Panc1 (cell line): ENCODE data around the gene MIOS. TPM values are rescaled to one million over a fixed set of nuclear protein-coding genes. Genes with fewer than 3 reads are reported as not detected.

ENCODE experiments used
- ATAC-seq: fragments of 200-7000 bp; cut with Tn5 transposase; 2 replicates; pipeline ENCODE4 v1.9.1; 2020; ENCODE audit warnings: mild to moderate bottlenecking, moderate library complexity
- BruUV-seq: library from RNA; stranded (reverse); fragments of 400-500 nt; replicated peaks from 2 replicates; lab custom pipeline; 2021; lab: Mats Ljungman, UMichigan
- CTCF ChIA-PET: fragments of 300-600 bp; sonication (Branson Sonifier 250); formaldehyde crosslinking; loops from one replicate; lab custom pipeline; 2022; ENCODE audit warnings: antibody characterized with exemption; lab: Charles Lee
- POLR2A ChIA-PET: fragments of 300-600 bp; sonication (Branson Sonifier 250); formaldehyde crosslinking; loops from one replicate; lab custom pipeline; 2022; ENCODE audit warnings: antibody characterized with exemption; lab: Charles Lee
- DNase-seq: peaks from one replicate; pipeline ENCODE4 v3.0.0-alpha.2; 2010; ENCODE audit warnings: low read depth, low spot score
- H3K27ac ChIP-seq: 2 replicates; pipeline ENCODE4 v1.5.1; 2011; ENCODE audit warnings: mild to moderate bottlenecking, low read length, inconsistent platforms
- H3K27me3 ChIP-seq: fragments of 200-500 bp; sonication (Bioruptor generic); 2 replicates; pipeline ENCODE4 v1.6.0; 2014; ENCODE audit warnings: low read length, inconsistent platforms; ENCODE audit not compliant: control insufficient read depth, insufficient read depth
- H3K36me3 ChIP-seq: fragments of 200-500 bp; sonication (Bioruptor generic); 2 replicates; pipeline ENCODE4 v1.5.1; 2014; ENCODE audit warnings: inconsistent platforms, mild to moderate bottlenecking, low read length, moderate library complexity; ENCODE audit not compliant: control insufficient read depth, insufficient read depth
- H3K4me1 ChIP-seq: 2 replicates; pipeline ENCODE4 v1.5.1; 2011; ENCODE audit warnings: inconsistent platforms, mild to moderate bottlenecking, low read length, moderate library complexity; ENCODE audit not compliant: control insufficient read depth, insufficient read depth
- H3K4me3 ChIP-seq, 2 experiments: 2 replicates each; pipeline ENCODE4 v1.5.1; 2011 to 2012; ENCODE audit warnings: low read depth in 2 of 2, low read length in 2 of 2, mild to moderate bottlenecking in 2 of 2, inconsistent platforms in 1 of 2, moderate library complexity in 1 of 2
- H3K9me3 ChIP-seq: fragments of 200-500 bp; sonication (Bioruptor generic); 2 replicates; pipeline ENCODE4 v1.5.1; 2014; ENCODE audit warnings: low read depth, mild to moderate bottlenecking, inconsistent platforms, low read length, moderate library complexity; ENCODE audit not compliant: control insufficient read depth, insufficient read depth
- POLR2AphosphoS5 ChIP-seq: IDR thresholded peaks from 2 replicates; pipeline ENCODE4 v1.6.1; 2012; ENCODE audit warnings: mild to moderate bottlenecking, low read depth, low read length, moderate library complexity
- SIN3A ChIP-seq: IDR thresholded peaks from 2 replicates; pipeline ENCODE4 v1.6.1; 2012; ENCODE audit warnings: low read depth, mild to moderate bottlenecking, low read length, moderate library complexity, borderline replicate concordance; ENCODE audit not compliant: insufficient read depth
- TCF7L2 ChIP-seq: IDR thresholded peaks from 2 replicates; pipeline ENCODE4 v1.6.1; 2011; ENCODE audit warnings: mild to moderate bottlenecking, low read depth, low read length, inconsistent platforms
- in situ Hi-C: cut with HindIII; loops from 2 replicates; pipeline ENCODE4 v1.10.0; 2016; ENCODE audit warnings: low sequenced_read_pairs, low pct_unique_long_range_greater_than_20kb
- intact Hi-C: fragments of 100-400 bp; cut with micrococcal nuclease; formaldehyde crosslinking; loops from one replicate; pipeline ENCODE4 v1.10.0; 2022; ENCODE audit not compliant: unreplicated experiment
- total RNA-seq: library from RNA; stranded (reverse); gene quantifications from one replicate; pipeline ENCODE4 v1.2.1, GENCODE V29; 2021; ENCODE audit not compliant: unreplicated experiment
- TF ChIP-seq, protein P1 (sequence below): fragments of 450-650 bp; IDR thresholded peaks from 2 replicates; pipeline ENCODE4 v1.5.1; 2017; ENCODE audit warnings: mild to moderate bottlenecking
- TF ChIP-seq, protein P2 (sequence below), 2 experiments: IDR thresholded peaks; 2 replicates each; pipeline ENCODE4 v1.6.1; 2011 to 2012; ENCODE audit warnings: low read depth in 2 of 2, control low read depth in 1 of 2, low read length in 1 of 2, mild to moderate bottlenecking in 1 of 2, moderate library complexity in 1 of 2; ENCODE audit not compliant: insufficient read depth in 1 of 2

MIOS gene
- total RNA-seq, 1 experiment from 2014 or later = 40.8 TPM

DNA sequence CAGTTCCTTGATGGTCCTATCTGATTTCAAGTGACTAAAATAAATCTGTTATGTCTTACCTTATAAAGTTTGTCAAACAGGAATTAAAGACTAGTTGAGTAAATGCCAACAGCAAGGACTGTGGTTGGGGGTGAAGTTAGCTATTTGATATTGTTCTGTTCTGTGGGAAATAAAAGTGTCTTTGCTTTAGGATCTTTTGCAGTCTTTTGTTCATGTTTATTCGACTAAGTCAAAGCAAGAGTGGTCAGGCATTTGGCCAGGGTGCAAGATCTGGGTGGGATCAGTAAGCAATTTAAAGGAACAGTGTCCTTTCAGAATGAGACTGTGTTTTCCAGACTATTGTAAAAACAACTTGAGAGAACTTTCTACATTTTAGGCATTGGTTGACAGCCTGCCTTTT is 31.0 kb upstream of the MIOS start, which contains the start of gene COL28A1:
Gene COL28A1, minus strand, starts transcription at position 183 of the 400 bp plus-strand sequence. CDS start 2,998 bp downstream, outside the sequence.
- intact Hi-C loops (loop anchor here (10.0 kb wide), 1 partner anchor 561 kb away; no protein-coding TSS in a partner anchor), in situ Hi-C loops (no loop called here)
- Histone ChIP-seq H3K27ac (no peak within 1 kb of the TSS), H3K36me3 (no peaks in the 10 kb centered on the region), H3K4me3 (no peak within 1 kb of the TSS), H3K4me1 (no peaks in the 10 kb centered on the region), H3K9me3 (no peaks in the 10 kb centered on the region), H3K27me3 (peaks cover 25% of the 10 kb centered on the region)
- TF ChIP-seq TCF7L2 (no peak), SIN3A (no peak), POLR2AphosphoS5 (no peak)
- TF ChIP-seq, protein P1, sequence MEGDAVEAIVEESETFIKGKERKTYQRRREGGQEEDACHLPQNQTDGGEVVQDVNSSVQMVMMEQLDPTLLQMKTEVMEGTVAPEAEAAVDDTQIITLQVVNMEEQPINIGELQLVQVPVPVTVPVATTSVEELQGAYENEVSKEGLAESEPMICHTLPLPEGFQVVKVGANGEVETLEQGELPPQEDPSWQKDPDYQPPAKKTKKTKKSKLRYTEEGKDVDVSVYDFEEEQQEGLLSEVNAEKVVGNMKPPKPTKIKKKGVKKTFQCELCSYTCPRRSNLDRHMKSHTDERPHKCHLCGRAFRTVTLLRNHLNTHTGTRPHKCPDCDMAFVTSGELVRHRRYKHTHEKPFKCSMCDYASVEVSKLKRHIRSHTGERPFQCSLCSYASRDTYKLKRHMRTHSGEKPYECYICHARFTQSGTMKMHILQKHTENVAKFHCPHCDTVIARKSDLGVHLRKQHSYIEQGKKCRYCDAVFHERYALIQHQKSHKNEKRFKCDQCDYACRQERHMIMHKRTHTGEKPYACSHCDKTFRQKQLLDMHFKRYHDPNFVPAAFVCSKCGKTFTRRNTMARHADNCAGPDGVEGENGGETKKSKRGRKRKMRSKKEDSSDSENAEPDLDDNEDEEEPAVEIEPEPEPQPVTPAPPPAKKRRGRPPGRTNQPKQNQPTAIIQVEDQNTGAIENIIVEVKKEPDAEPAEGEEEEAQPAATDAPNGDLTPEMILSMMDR = no peak
- TF ChIP-seq, protein P2, sequence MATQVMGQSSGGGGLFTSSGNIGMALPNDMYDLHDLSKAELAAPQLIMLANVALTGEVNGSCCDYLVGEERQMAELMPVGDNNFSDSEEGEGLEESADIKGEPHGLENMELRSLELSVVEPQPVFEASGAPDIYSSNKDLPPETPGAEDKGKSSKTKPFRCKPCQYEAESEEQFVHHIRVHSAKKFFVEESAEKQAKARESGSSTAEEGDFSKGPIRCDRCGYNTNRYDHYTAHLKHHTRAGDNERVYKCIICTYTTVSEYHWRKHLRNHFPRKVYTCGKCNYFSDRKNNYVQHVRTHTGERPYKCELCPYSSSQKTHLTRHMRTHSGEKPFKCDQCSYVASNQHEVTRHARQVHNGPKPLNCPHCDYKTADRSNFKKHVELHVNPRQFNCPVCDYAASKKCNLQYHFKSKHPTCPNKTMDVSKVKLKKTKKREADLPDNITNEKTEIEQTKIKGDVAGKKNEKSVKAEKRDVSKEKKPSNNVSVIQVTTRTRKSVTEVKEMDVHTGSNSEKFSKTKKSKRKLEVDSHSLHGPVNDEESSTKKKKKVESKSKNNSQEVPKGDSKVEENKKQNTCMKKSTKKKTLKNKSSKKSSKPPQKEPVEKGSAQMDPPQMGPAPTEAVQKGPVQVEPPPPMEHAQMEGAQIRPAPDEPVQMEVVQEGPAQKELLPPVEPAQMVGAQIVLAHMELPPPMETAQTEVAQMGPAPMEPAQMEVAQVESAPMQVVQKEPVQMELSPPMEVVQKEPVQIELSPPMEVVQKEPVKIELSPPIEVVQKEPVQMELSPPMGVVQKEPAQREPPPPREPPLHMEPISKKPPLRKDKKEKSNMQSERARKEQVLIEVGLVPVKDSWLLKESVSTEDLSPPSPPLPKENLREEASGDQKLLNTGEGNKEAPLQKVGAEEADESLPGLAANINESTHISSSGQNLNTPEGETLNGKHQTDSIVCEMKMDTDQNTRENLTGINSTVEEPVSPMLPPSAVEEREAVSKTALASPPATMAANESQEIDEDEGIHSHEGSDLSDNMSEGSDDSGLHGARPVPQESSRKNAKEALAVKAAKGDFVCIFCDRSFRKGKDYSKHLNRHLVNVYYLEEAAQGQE (IDR thresholded peaks at IDR 0.05; ENCODE audit: insufficient read depth in 1 of 2, low read depth in 2 of 2, low read length in 1 of 2) = no peak
- POLR2A ChIA-PET = interaction anchor here (0.6 kb wide), 1 partner anchor 15 kb away, joined by 3 read pairs; no protein-coding TSS in a partner anchor
- BruUV-seq = no TSS peak
- CTCF ChIA-PET = no interaction called here
- ATAC-seq (no peak), DNase-seq (no peak)

DNA sequence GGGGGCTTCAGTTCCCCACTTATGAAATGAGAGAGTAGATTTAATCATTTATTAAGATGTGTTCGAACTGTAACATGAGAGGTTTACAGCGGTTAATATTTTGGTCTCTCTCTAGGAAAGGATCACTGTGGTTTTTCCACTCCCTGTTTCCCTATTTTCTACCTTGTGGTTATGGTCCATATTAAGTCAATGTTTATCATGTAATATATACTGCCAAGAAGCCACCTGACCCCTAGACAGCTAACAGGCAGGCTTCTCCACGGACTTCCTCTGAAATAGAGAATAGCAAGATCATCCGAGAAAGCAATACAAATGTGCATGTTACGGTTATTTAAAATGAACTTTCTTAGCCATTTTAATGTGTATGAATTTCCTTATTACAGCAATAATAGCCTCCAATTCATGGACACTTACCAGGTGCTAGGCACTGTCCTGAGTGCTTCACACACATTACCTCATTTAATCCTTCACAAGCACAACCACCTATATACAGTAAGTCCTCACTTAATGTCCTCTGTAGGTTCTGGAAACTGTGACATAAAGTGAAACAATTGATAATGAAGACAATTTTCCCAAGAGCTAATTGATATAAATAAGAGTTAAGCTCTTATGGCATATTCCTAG is 30.2 kb upstream of the MIOS start:
- peaks cover 26% of the 10 kb centered on the region for H3K27me3 ChIP-seq
- no peaks in the 10 kb centered on the region for H3K36me3 ChIP-seq
- H3K27ac ChIP-seq = no peak overlapping the region
- ATAC-seq = no peak
- TF ChIP-seq, protein P1 = no peak
- TF ChIP-seq, protein P2 (IDR thresholded peaks at IDR 0.05; ENCODE audit: insufficient read depth in 1 of 2, low read depth in 2 of 2, low read length in 1 of 2) = no peak
- TF ChIP-seq SIN3A = no peak
- no peak for TF ChIP-seq TCF7L2
- no peak for TF ChIP-seq POLR2AphosphoS5
- ChIA-PET POLR2A (no interaction called here), CTCF (no interaction called here)
- intact Hi-C loops (loop anchor here (10.0 kb wide), 1 partner anchor 562 kb away; no protein-coding TSS in a partner anchor), in situ Hi-C loops (no loop called here)
- H3K9me3 ChIP-seq = no peaks in the 10 kb centered on the region
- no peaks in the 10 kb centered on the region for H3K4me1 ChIP-seq
- no peak for DNase-seq
- no TSS peak for BruUV-seq
- H3K4me3 ChIP-seq = no peak overlapping the region
